Measurements from ENCODE around the gene ADAM15. TPM values are rescaled to one million over a fixed set of nuclear protein-coding genes. Genes with fewer than 3 reads are reported as not detected.

The ADAM15 gene
- total and polyA plus RNA-seq, 2 donors (not counting 3 experiments of a cell fraction or from before 2014, with no cell fraction given): 295 to 299 TPM

DNA sequence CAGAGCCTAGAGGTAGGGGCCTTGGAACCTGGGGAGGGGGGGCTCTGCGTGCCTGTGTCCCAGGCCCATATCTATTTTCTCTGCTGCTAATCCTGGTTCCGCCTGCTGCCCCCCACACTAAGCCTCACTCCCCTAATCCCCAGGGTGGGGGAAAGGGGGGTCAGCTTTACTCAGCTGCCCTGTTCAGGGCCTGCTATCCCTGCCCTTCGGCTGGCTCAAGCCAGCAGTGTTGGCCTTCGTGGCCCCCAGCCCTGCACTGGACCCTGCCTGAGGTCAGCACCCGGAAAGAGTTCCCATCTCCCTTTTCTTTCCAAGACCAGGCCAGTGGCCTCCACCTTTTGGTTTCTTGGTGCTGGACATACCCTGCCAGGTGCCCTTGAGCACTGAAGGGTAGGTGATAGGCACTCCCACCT lies 40.1 kb upstream of the ADAM15 start:
- dilution Hi-C loops (cut with MboI; ENCODE audit: extremely low pct_ligation_motif_present, low sequenced_read_pairs) (no loop called here), intact Hi-C loops (cut with micrococcal nuclease) (no loop called here)
- no peak for TF ChIP-seq JUN (IDR thresholded peaks at IDR 0.05; ENCODE audit: borderline replicate concordance, insufficient read depth, insufficient read length, low read depth)
- TF ChIP-seq GATA2 (IDR thresholded peaks at IDR 0.05; ENCODE audit: insufficient read depth, insufficient read length, low read depth, low read length): no peak
- TF ChIP-seq MYC (IDR thresholded peaks at IDR 0.05; ENCODE audit: low read depth, low read length): no peak
- no peak for TF ChIP-seq POLR2AphosphoS5 (IDR thresholded peaks at IDR 0.05; ENCODE audit: insufficient read depth, low read depth, low read length)
- no peak for TF ChIP-seq EZH2 (IDR thresholded peaks at IDR 0.05; ENCODE audit: borderline replicate concordance, low read depth, low read length, severe bottlenecking)
- TF ChIP-seq, protein P1, sequence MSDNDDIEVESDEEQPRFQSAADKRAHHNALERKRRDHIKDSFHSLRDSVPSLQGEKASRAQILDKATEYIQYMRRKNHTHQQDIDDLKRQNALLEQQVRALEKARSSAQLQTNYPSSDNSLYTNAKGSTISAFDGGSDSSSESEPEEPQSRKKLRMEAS (IDR thresholded peaks at IDR 0.05; ENCODE audit: insufficient read depth, insufficient read length): no peak
- TF ChIP-seq POLR2A (IDR thresholded peaks at IDR 0.05; ENCODE audit: low read depth, low read length): no peak
- TF ChIP-seq FOS (IDR thresholded peaks at IDR 0.05; ENCODE audit: borderline replicate concordance, insufficient read depth, low read length): no peak
- H3K36me3 ChIP-seq (ENCODE audit: control insufficient read depth in 2 of 2, extremely low read depth in 1 of 2, insufficient read depth in 2 of 2, low read length in 2 of 2): peaks cover 0 to 12% of the 10 kb centered on the region in 2 experiments
- POLR2A ChIA-PET: no interaction called here
- no peak overlapping the region for H3K4me3 ChIP-seq (replicated peaks in 1 of 3; ENCODE audit: insufficient read depth in 1 of 3, low read depth in 1 of 3, low read length in 3 of 3)
- DNase-seq (ENCODE audit: low read depth, low spot score) (no peak), FAIRE-seq (no peak)
- no TSS peak for BruUV-seq (replicated peaks)
- H3K9me3 ChIP-seq (replicated peaks; ENCODE audit: control insufficient read depth, insufficient read depth, low read length): no peaks in the 10 kb centered on the region
- no peaks in the 10 kb centered on the region for H3K4me1 ChIP-seq (ENCODE audit: control insufficient read depth, extremely low read depth, insufficient read depth, low read length)
- CTCF ChIA-PET: no interaction called here
- no peak overlapping the region for H2AFZ ChIP-seq (ENCODE audit: low read depth, low read length)
- H3K4me2 ChIP-seq (ENCODE audit: insufficient read depth, low read length): no peak overlapping the region
- H4K20me1 ChIP-seq (replicated peaks; ENCODE audit: control insufficient read depth, extremely low read depth, insufficient read depth, low read length): no peaks in the 10 kb centered on the region
- no peaks in the 10 kb centered on the region for H3K9me1 ChIP-seq (replicated peaks; ENCODE audit: control insufficient read depth, extremely low read depth, insufficient read depth, low read length)
- no peak overlapping the region for H3K9ac ChIP-seq (replicated peaks; ENCODE audit: extremely low read depth, insufficient read depth, low read length)
- H3K79me2 ChIP-seq (ENCODE audit: control insufficient read depth, insufficient read depth, low read length): peaks cover 7% of the 10 kb centered on the region
- H3K27me3 ChIP-seq (ENCODE audit: control insufficient read depth in 2 of 2, insufficient read depth in 2 of 2, low read length in 2 of 2): no peaks in the 10 kb centered on the region
- no peak overlapping the region for H3K27ac ChIP-seq (ENCODE audit: insufficient read depth, low read depth, low read length)

Measured in endothelial cell of umbilical vein (primary cell).